ENCODE results near the gene PAOX. TPM values are rescaled to one million over a fixed set of nuclear protein-coding genes. Genes with fewer than 3 reads are reported as not detected.
"Not testable (repeated sequence)": the region's sequence is repeated elsewhere in the genome, so short reads cannot be mapped to it uniquely, and the experiment has no call there.

Gene PAOX
- total RNA-seq, 6 donors from 2014 or later = 4.7 to 24.1 (median 10.3) TPM

GRCh38 chr10:133405272-133405671 is 26.2 kb downstream of the PAOX start:
- Histone ChIP-seq H3K9me3 (peaks cover 0 to under 1% (median 0%) of the 10 kb centered on the region in 4 donors), H3K4me3 (no peak overlapping the region), H3K4me1 (peaks cover 0 to 9% (median 5%) of the 10 kb centered on the region in 4 donors), H3K27ac (no peak overlapping the region), H3K36me3 (peaks cover 13 to 85% (median 27%) of the 10 kb centered on the region in 4 donors), H3K27me3 (no peaks in the 10 kb centered on the region)
- ATAC-seq (ENCODE audit: low FRiP score in 2 of 2) = no peak
- no peak for TF ChIP-seq POLR2A (IDR thresholded peaks at IDR 0.05)
- TF ChIP-seq, protein P1, sequence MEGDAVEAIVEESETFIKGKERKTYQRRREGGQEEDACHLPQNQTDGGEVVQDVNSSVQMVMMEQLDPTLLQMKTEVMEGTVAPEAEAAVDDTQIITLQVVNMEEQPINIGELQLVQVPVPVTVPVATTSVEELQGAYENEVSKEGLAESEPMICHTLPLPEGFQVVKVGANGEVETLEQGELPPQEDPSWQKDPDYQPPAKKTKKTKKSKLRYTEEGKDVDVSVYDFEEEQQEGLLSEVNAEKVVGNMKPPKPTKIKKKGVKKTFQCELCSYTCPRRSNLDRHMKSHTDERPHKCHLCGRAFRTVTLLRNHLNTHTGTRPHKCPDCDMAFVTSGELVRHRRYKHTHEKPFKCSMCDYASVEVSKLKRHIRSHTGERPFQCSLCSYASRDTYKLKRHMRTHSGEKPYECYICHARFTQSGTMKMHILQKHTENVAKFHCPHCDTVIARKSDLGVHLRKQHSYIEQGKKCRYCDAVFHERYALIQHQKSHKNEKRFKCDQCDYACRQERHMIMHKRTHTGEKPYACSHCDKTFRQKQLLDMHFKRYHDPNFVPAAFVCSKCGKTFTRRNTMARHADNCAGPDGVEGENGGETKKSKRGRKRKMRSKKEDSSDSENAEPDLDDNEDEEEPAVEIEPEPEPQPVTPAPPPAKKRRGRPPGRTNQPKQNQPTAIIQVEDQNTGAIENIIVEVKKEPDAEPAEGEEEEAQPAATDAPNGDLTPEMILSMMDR (IDR thresholded peaks at IDR 0.05) = no peak
- TF ChIP-seq POLR2AphosphoS5 (IDR thresholded peaks at IDR 0.05) = no peak
- no peak for TF ChIP-seq EP300 (IDR thresholded peaks at IDR 0.05)
- WGBS, 2 donors = 65 to 75% methylated on average over 2 of the region's 2 CpGs
- DNase-seq = no peak

GRCh38 chr10:133405844-133406527 is 26.9 kb downstream of the PAOX start:
- TF ChIP-seq POLR2AphosphoS5 (IDR thresholded peaks at IDR 0.05) (no peak), EP300 (IDR thresholded peaks at IDR 0.05) (no peak), POLR2A (IDR thresholded peaks at IDR 0.05) (no peak)
- TF ChIP-seq, protein P1 (IDR thresholded peaks at IDR 0.05) = no peak
- DNase-seq (no peak), ATAC-seq (ENCODE audit: low FRiP score in 2 of 2) (no peak)
- Histone ChIP-seq H3K9me3 (peaks cover 0 to 8% (median 0%) of the 10 kb centered on the region in 4 donors), H3K27me3 (no peaks in the 10 kb centered on the region), H3K36me3 (peaks cover 13 to 89% (median 30%) of the 10 kb centered on the region in 4 donors), H3K27ac (no peak overlapping the region), H3K4me3 (no peak overlapping the region), H3K4me1 (peaks cover 0 to 4% (median 3%) of the 10 kb centered on the region in 4 donors)
- 95 to 99% methylated on average over 8 of the region's 8 CpGs for WGBS, 2 donors

DNA sequence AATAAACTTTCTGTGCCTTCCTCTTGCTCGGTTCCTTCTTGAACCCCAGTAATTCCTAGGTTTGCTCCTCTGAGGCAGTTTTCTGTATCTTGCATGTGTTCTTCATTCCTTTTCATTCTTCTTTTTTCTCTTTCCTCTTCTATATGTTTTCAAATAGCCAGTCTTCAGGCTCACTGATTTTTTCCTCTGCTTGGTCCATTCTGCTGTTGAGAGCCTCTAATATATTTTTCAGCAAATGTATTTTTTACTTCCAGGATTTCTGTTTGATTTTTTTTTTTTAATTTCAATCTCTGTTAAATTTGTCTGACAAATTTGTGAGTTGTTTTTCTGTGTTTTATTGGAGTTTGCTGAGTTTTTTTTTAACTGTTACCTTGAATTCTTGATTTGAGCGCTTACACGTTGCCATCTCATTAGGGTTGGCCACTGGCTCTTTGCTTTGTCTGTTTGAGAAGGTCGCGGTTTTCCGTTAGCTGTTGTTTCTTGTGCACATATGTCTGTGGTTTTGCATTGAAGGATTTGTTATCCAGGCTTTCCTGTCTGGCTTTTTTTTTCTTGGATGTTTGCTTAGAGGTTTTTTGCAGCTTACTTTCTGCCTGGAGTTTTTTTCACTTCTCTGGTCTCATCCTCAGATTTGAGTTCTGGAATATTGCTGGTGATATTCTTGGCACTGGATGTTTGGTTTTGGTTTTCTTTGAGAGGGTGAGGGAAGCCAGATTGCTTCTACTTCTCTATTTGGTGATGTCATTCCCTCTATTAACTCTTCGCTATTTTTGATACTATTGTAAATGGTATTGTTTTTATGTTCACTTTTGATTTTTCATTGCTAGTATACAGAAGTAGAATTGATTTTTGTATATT is 32.7 kb downstream of the PAOX start:
- WGBS, 2 donors = 98 to 100% methylated on average over 7 of the region's 7 CpGs
- DNase-seq (no peak), ATAC-seq (ENCODE audit: low FRiP score in 2 of 2) (no peak)
- Histone ChIP-seq H3K36me3 (peaks cover 14 to 79% (median 22%) of the 10 kb centered on the region in 4 donors), H3K27me3 (no peaks in the 10 kb centered on the region), H3K4me3 (no peak overlapping the region), H3K9me3 (peaks cover 6 to 30% (median 14%) of the 10 kb centered on the region in 4 donors), H3K27ac (no peak overlapping the region), H3K4me1 (no peaks in the 10 kb centered on the region)
- TF ChIP-seq, protein P1 (IDR thresholded peaks at IDR 0.05) = no peak
- TF ChIP-seq EP300 (IDR thresholded peaks at IDR 0.05) (no peak), POLR2A (IDR thresholded peaks at IDR 0.05) (no peak), POLR2AphosphoS5 (IDR thresholded peaks at IDR 0.05) (no peak)

- Histone ChIP-seq H3K9me3 (peaks cover 6 to 30% (median 14%) of the 10 kb centered on the region in 4 donors), H3K36me3 (peaks cover 14 to 74% (median 22%) of the 10 kb centered on the region in 4 donors), H3K4me1 (no peaks in the 10 kb centered on the region), H3K27ac (no peak overlapping the region), H3K4me3 (no peak overlapping the region), H3K27me3 (no peaks in the 10 kb centered on the region)
- ATAC-seq (ENCODE audit: low FRiP score in 2 of 2) (no peak), DNase-seq (no peak)
- TF ChIP-seq, protein P1 (IDR thresholded peaks at IDR 0.05) = no peak
- TF ChIP-seq POLR2AphosphoS5 (IDR thresholded peaks at IDR 0.05) (no peak), EP300 (IDR thresholded peaks at IDR 0.05) (no peak), POLR2A (IDR thresholded peaks at IDR 0.05) (no peak)
Observed at GRCh38 chr10:133412381-133412711, 33.3 kb downstream of the PAOX start.

DNA sequence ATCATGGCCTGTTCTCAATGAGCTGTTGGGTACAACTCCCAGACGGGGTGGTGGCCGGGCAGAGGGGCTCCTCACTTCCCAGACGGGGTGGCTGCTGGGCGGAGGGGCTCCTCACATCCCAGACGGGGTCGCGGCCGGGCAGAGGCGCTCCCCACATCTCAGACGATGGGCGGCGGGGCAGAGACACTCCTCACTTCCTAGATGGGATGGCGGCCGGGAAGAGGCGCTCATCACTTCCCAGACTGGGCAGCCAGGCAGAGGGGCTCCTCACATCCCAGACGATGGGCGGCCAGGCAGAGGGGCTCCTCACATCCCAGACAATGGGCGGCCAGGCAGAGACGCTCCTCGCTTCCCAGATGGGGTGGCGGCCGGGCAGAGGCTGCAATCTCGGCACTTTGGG is 35.3 kb downstream of the PAOX start:
- ATAC-seq (ENCODE audit: low FRiP score in 2 of 2); H3K27ac ChIP-seq; H3K27me3 ChIP-seq; H3K4me1 ChIP-seq; H3K4me3 ChIP-seq: not testable (repeated sequence)
- Histone ChIP-seq H3K9me3 (peaks cover 6 to 30% (median 14%) of the 10 kb centered on the region in 4 donors), H3K36me3 (peaks cover 10 to 72% (median 28%) of the 10 kb centered on the region in 4 donors)
- peak in 1 of 2 donors; percentile 54 for DNase-seq
- WGBS, 2 donors = 96 to 100% methylated on average over 3 to 20 of the region's 23 CpGs
